ENCODE measurements around the gene ZNF148. TPM values are rescaled to one million over a fixed set of nuclear protein-coding genes. Genes with fewer than 3 reads are reported as not detected.

ZNF148 gene
- total RNA-seq, 4 donors from 2014 or later = 32.4 to 50.7 (median 39.4) TPM

- no peak overlapping the region for H3K4me3 ChIP-seq
- ATAC-seq = no peak
- no peaks in the 10 kb centered on the region for H3K9me3 ChIP-seq
- WGBS, 2 donors (ENCODE audit: low coverage in 1 of 2) = 63 to 100% methylated on average over 1 to 3 of the region's 4 CpGs
- no peaks in the 10 kb centered on the region for H3K27me3 ChIP-seq
- peaks cover 0 to 5% (median 0%) of the 10 kb centered on the region in 3 donors for H3K4me1 ChIP-seq
- H3K36me3 ChIP-seq = no peaks in the 10 kb centered on the region
- H3K27ac ChIP-seq = no peak overlapping the region
- no peak for TF ChIP-seq EP300 (IDR thresholded peaks at IDR 0.05)
Observed at GRCh38 chr3:125191256-125191655, 183.9 kb downstream of the ZNF148 start.

GRCh38 chr3:125190786-125191185, 184.3 kb downstream of the ZNF148 start:
- Histone ChIP-seq H3K36me3 (no peaks in the 10 kb centered on the region), H3K4me1 (peaks cover 0 to 9% (median 4%) of the 10 kb centered on the region in 3 donors), H3K9me3 (no peaks in the 10 kb centered on the region), H3K27ac (no peak overlapping the region), H3K27me3 (no peaks in the 10 kb centered on the region), H3K4me3 (no peak overlapping the region)
- ATAC-seq = no peak
- TF ChIP-seq POLR2A (IDR thresholded peaks at IDR 0.05) (no peak), POLR2AphosphoS5 (IDR thresholded peaks at IDR 0.05) (no peak), CTCF (IDR thresholded peaks at IDR 0.05) (no peak), EP300 (IDR thresholded peaks at IDR 0.05) (no peak)
- WGBS, 2 donors (ENCODE audit: low coverage in 1 of 2) = 57 to 75% methylated on average over 2 of the region's 3 CpGs

GRCh38 chr3:125189378-125190165, 185.6 kb downstream of the ZNF148 start:
- no peak for TF ChIP-seq EP300 (IDR thresholded peaks at IDR 0.05)
- TF ChIP-seq CTCF (IDR thresholded peaks at IDR 0.05) = no peak
- TF ChIP-seq POLR2AphosphoS5 (IDR thresholded peaks at IDR 0.05) = no peak
- TF ChIP-seq POLR2A (IDR thresholded peaks at IDR 0.05) = no peak

GRCh38 chr3:125188955-125189354, 186.2 kb downstream of the ZNF148 start:
- no peak for ATAC-seq
- no peak overlapping the region for H3K27ac ChIP-seq
- H3K4me3 ChIP-seq = no peak overlapping the region
- WGBS, 2 donors (ENCODE audit: low coverage in 1 of 2) = 81 to 95% methylated on average over 2 of the region's 2 CpGs
- no peak for TF ChIP-seq POLR2A (IDR thresholded peaks at IDR 0.05)
- TF ChIP-seq CTCF (IDR thresholded peaks at IDR 0.05) = no peak
- TF ChIP-seq EP300 (IDR thresholded peaks at IDR 0.05) = no peak
- TF ChIP-seq POLR2AphosphoS5 (IDR thresholded peaks at IDR 0.05) = no peak
- no peaks in the 10 kb centered on the region for H3K27me3 ChIP-seq
- no peaks in the 10 kb centered on the region for H3K36me3 ChIP-seq
- H3K4me1 ChIP-seq = peaks cover 0 to 12% (median 7%) of the 10 kb centered on the region in 3 donors
- no peaks in the 10 kb centered on the region for H3K9me3 ChIP-seq

More at GRCh38 chr3:125189378-125190165, 185.6 kb downstream of the ZNF148 start:
- H3K4me1 ChIP-seq = peaks cover 0 to 12% (median 7%) of the 10 kb centered on the region in 3 donors
- no peaks in the 10 kb centered on the region for H3K36me3 ChIP-seq
- 100% methylated on average over 1 of the region's 7 CpGs; no CpG with 5 or more reads in 1 of the 2 donors for whole genome bisulfite sequencing, 2 donors (ENCODE audit: low coverage in 1 of 2)
- no peak overlapping the region for H3K4me3 ChIP-seq
- H3K27ac ChIP-seq = no peak overlapping the region
- H3K27me3 ChIP-seq = no peaks in the 10 kb centered on the region
- no peak for ATAC-seq
- no peaks in the 10 kb centered on the region for H3K9me3 ChIP-seq

- Histone ChIP-seq H3K27ac (no peak overlapping the region), H3K36me3 (no peaks in the 10 kb centered on the region), H3K4me3 (no peak overlapping the region), H3K27me3 (no peaks in the 10 kb centered on the region), H3K4me1 (peaks cover 0 to 12% (median 7%) of the 10 kb centered on the region in 3 donors), H3K9me3 (no peaks in the 10 kb centered on the region)
- TF ChIP-seq EP300 (IDR thresholded peaks at IDR 0.05) (no peak), CTCF (IDR thresholded peaks at IDR 0.05) (no peak), POLR2AphosphoS5 (IDR thresholded peaks at IDR 0.05) (no peak), POLR2A (IDR thresholded peaks at IDR 0.05) (no peak)
- 64% methylated on average over 2 of the region's 5 CpGs; no CpG with 5 or more reads in 1 of the 2 donors for WGBS, 2 donors (ENCODE audit: low coverage in 1 of 2)
- ATAC-seq = no peak
Observed at GRCh38 chr3:125187599-125187910, 187.6 kb downstream of the ZNF148 start.
